ENCODE measurements around the gene FBRS. TPM values are rescaled to one million over a fixed set of nuclear protein-coding genes. Genes with fewer than 3 reads are reported as not detected.
A peak's percentile ranks its signal among the peaks of the same experiment; 100 is the strongest.

FBRS gene
- total RNA-seq, 1 donor from 2014 or later: 75.0 TPM

DNA sequence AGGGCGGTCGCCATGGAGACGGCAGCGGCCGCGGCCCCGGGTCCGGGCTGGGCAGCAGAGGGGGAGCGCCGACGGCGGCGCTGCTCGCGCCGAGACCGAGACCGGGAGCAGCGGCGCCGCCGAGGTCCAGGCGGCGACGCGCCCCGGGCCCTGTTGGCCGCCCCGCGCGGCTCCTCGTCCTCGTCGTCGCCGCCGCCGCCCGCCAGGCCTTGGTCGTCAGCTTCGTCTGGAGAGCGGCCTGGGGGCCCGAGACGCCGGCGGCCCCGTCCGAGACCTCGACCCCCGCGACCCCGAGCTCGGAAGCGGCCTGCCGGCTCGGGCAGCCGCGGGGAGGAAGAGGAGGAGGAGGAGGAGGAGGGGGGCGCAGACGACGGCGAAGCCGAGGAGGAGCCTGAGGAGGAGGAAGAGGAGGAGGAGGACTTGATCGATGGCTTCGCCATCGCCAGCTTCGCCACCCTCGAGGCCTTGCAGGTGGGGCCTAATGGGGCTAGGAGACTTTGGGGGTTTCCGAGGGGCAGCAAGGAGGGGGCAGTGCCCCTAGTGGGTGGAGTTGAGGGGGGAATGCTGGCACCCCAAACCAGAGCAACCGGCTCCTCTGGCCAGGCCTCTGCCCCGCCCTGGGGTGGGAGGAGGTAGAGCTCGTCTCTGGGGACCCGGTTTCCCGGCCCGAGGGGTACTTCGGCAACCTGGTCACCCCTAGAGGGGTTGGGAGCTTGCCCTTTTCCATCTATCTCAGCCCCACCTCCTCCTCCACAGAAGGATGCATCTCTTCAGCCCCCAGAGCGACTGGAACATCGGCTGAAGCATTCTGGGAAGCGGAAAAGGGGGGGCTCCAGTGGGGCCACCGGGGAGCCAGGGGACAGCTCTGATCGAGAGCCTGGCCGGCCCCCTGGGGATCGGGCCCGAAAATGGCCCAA lies 1.5 kb downstream of the FBRS start:
- Histone ChIP-seq H2AFZ (ENCODE audit: low read depth, low read length) (peak overlapping the region; percentile 43), H3K9ac (ENCODE audit: low read length) (peak overlapping the region; percentile 99), H3K27ac (ENCODE audit: low read depth, low read length) (peak overlapping the region; percentile 100), H3K27me3 (ENCODE audit: insufficient read depth, low read length) (no peaks in the 10 kb centered on the region), H3K4me2 (ENCODE audit: low read length) (peak overlapping the region; percentile 98), H4K20me1 (ENCODE audit: insufficient read depth, low read length) (peaks cover 42% of the 10 kb centered on the region), H3K4me3 (ENCODE audit: insufficient read depth, low read depth, low read length) (peak overlapping the region; percentile 86), H3K9me3 (ENCODE audit: insufficient read depth, low read depth, low read length) (no peaks in the 10 kb centered on the region), H3K4me1 (ENCODE audit: insufficient read depth, low read length) (peaks cover 26% of the 10 kb centered on the region), H3K36me3 (ENCODE audit: insufficient read depth, low read length) (peaks cover 29% of the 10 kb centered on the region), H3K79me2 (ENCODE audit: insufficient read depth, low read length) (peaks cover 50% of the 10 kb centered on the region)
- Mint-ChIP-seq H3K27ac (ENCODE audit: unreplicated experiment) (no peak overlapping the region), H3K27me3 (ENCODE audit: low read depth, unreplicated experiment) (no peaks in the 10 kb centered on the region), H3K36me3 (ENCODE audit: low read depth, unreplicated experiment) (peaks cover 23% of the 10 kb centered on the region), H3K9me3 (ENCODE audit: unreplicated experiment) (no peaks in the 10 kb centered on the region), H3K4me1 (ENCODE audit: low read depth, unreplicated experiment) (peaks cover 31% of the 10 kb centered on the region), H3K4me3 (ENCODE audit: unreplicated experiment) (peak overlapping the region; percentile 87)
- FAIRE-seq: no peak
- DNase-seq (ENCODE audit: low read depth): no peak
- no peak for TF ChIP-seq EZH2 (IDR thresholded peaks at IDR 0.05; ENCODE audit: insufficient read depth, low read length)
- TF ChIP-seq, protein P1, sequence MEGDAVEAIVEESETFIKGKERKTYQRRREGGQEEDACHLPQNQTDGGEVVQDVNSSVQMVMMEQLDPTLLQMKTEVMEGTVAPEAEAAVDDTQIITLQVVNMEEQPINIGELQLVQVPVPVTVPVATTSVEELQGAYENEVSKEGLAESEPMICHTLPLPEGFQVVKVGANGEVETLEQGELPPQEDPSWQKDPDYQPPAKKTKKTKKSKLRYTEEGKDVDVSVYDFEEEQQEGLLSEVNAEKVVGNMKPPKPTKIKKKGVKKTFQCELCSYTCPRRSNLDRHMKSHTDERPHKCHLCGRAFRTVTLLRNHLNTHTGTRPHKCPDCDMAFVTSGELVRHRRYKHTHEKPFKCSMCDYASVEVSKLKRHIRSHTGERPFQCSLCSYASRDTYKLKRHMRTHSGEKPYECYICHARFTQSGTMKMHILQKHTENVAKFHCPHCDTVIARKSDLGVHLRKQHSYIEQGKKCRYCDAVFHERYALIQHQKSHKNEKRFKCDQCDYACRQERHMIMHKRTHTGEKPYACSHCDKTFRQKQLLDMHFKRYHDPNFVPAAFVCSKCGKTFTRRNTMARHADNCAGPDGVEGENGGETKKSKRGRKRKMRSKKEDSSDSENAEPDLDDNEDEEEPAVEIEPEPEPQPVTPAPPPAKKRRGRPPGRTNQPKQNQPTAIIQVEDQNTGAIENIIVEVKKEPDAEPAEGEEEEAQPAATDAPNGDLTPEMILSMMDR (IDR thresholded peaks at IDR 0.05; ENCODE audit: insufficient read depth, low read depth, low read length): no peak

DNA sequence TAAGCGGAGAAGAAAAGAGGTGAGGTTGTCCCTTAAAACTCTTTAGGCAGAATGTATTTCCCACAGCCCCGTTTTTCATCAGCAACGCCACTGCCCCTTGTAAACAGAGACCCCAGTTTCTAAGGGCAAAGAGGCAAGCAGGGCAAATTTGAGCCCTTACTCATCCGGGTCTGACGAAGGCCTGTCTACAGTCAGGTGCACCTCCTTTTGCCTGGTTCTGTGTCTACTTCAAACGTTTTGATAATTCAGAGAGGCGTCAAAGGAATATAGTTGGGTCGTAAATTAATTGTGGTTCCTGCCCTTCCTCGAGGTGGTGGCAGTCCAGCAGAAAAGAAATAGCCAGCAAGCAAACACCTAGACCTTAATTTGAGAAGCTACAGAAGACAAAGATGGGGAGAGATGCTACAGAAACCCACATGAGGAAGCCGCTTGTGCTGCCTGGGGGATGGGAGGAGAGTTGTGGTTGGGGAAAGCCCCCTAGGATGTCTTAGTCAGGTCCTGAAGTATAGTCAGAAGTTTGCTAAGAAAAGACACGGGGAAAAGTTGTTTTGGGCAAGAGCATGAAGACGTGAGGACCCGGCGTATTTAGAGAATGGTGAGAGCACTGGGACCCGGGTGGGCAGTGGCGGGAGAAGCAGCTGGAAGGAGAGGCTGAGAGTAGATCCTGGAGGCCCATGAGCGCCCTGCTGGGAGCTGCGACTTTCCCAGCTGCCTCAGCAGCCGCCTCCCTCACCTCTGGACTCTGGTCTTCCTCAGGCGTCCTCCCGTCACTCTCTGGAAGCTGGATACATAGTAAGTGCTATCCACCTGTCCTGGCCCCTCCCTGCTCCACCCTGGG lies 2.4 kb downstream of the FBRS start:
- no peaks in the 10 kb centered on the region for H3K9me3 ChIP-seq (ENCODE audit: insufficient read depth, low read depth, low read length)
- Mint-ChIP-seq H3K9me3 (ENCODE audit: unreplicated experiment) (no peaks in the 10 kb centered on the region), H3K27me3 (ENCODE audit: low read depth, unreplicated experiment) (no peaks in the 10 kb centered on the region), H3K4me1 (ENCODE audit: low read depth, unreplicated experiment) (peaks cover 31% of the 10 kb centered on the region), H3K36me3 (ENCODE audit: low read depth, unreplicated experiment) (peaks cover 27% of the 10 kb centered on the region), H3K4me3 (ENCODE audit: unreplicated experiment) (peak overlapping the region; percentile 87), H3K27ac (ENCODE audit: unreplicated experiment) (peak overlapping the region; percentile 75)
- peaks cover 26% of the 10 kb centered on the region for H3K4me1 ChIP-seq (ENCODE audit: insufficient read depth, low read length)
- no peak for TF ChIP-seq EZH2 (IDR thresholded peaks at IDR 0.05; ENCODE audit: insufficient read depth, low read length)
- TF ChIP-seq, protein P1 (IDR thresholded peaks at IDR 0.05; ENCODE audit: insufficient read depth, low read depth, low read length): no peak
- H3K4me3 ChIP-seq (ENCODE audit: insufficient read depth, low read depth, low read length): peak overlapping the region; percentile 86
- no peak overlapping the region for H2AFZ ChIP-seq (ENCODE audit: low read depth, low read length)
- DNase-seq (ENCODE audit: low read depth) (peak; percentile 27), FAIRE-seq (no peak)
- H3K79me2 ChIP-seq (ENCODE audit: insufficient read depth, low read length): peaks cover 58% of the 10 kb centered on the region
- H3K9ac ChIP-seq (ENCODE audit: low read length): peak overlapping the region; percentile 99
- H3K27me3 ChIP-seq (ENCODE audit: insufficient read depth, low read length): no peaks in the 10 kb centered on the region
- peak overlapping the region; percentile 98 for H3K4me2 ChIP-seq (ENCODE audit: low read length)
- peaks cover 51% of the 10 kb centered on the region for H4K20me1 ChIP-seq (ENCODE audit: insufficient read depth, low read length)
- H3K36me3 ChIP-seq (ENCODE audit: insufficient read depth, low read length): peaks cover 34% of the 10 kb centered on the region
- peak overlapping the region; percentile 100 for H3K27ac ChIP-seq (ENCODE audit: low read depth, low read length)

Measured in astrocyte (in vitro differentiated cells and primary cell).